G401 (cell line): ENCODE measurements around the gene OVOL2. TPM values are rescaled to one million over a fixed set of nuclear protein-coding genes. Genes with fewer than 3 reads are reported as not detected.
"Not testable (repeated sequence)": the region's sequence is repeated elsewhere in the genome, so short reads cannot be mapped to it uniquely, and the experiment has no call there.

Source experiments
- DNase-seq: peaks from one replicate; pipeline ENCODE4 v3.0.0-alpha.2; 2015; ENCODE audit warnings: low spot score
- in situ Hi-C: cut with HindIII; loops from 2 replicates; pipeline ENCODE4 v1.10.0; 2016; ENCODE audit warnings: low sequenced_read_pairs, mixed read lengths
- total RNA-seq: library from RNA; depleted of rRNA; stranded (reverse); fragments of >200 nt; shearing (Covaris generic); gene quantifications from 2 replicates; pipeline ENCODE4 v1.2.3, GENCODE V29; 2014; rRNA removed

Gene OVOL2
- not detected in 2 replicates for total RNA-seq

GRCh38 chr20:18057101-18057993, at the start of gene OVOL2:
OVOL2 (minus strand) TSS chr20:18057916; CDS start chr20:18057634, 282 bp downstream.
- in situ Hi-C loops, result no loop called here
- DNase-seq, result no peak

- DNase-seq, result no peak
- in situ Hi-C loops, result no loop called here
These were observed 45.8 kb upstream of the OVOL2 start for GRCh38 chr20:18103497-18103896.

- in situ Hi-C loops, result no loop called here
- DNase-seq, result no peak
These were observed 43.6 kb upstream of the OVOL2 start for GRCh38 chr20:18101125-18101810.

GRCh38 chr20:18100569-18100968, 42.9 kb upstream of the OVOL2 start:
- DNase-seq, in situ Hi-C loops: not testable (repeated sequence)

GRCh38 chr20:18094191-18094590, 36.5 kb upstream of the OVOL2 start:
- in situ Hi-C loops, result no loop called here
- no peak for DNase-seq

- DNase-seq, result no peak
- in situ Hi-C loops, result no loop called here
These were observed 35.7 kb upstream of the OVOL2 start for GRCh38 chr20:18093388-18093787.

GRCh38 chr20:18092890-18093289, 35.2 kb upstream of the OVOL2 start:
- in situ Hi-C loops, result no loop called here
- DNase-seq, result no peak

- in situ Hi-C loops, result no loop called here
- no peak for DNase-seq
These were observed 33.9 kb upstream of the OVOL2 start for GRCh38 chr20:18091623-18092022.

GRCh38 chr20:18090477-18090876, 32.8 kb upstream of the OVOL2 start:
- DNase-seq, result no peak
- in situ Hi-C loops, result no loop called here

- in situ Hi-C loops, result no loop called here
- DNase-seq, result no peak
These were observed 32.3 kb upstream of the OVOL2 start for GRCh38 chr20:18090044-18090443.

- in situ Hi-C loops, DNase-seq: not testable (repeated sequence)
These were observed 31.1 kb upstream of the OVOL2 start for GRCh38 chr20:18088841-18089240.

GRCh38 chr20:18088298-18088697, 30.6 kb upstream of the OVOL2 start:
- in situ Hi-C loops, DNase-seq: not testable (repeated sequence)

- in situ Hi-C loops, result no loop called here
- no peak for DNase-seq
These were observed 29.3 kb upstream of the OVOL2 start for GRCh38 chr20:18087054-18087453.

GRCh38 chr20:18080836-18081235, 23.1 kb upstream of the OVOL2 start:
- DNase-seq, in situ Hi-C loops: not testable (repeated sequence)

- DNase-seq, result no peak
- in situ Hi-C loops, result no loop called here
These were observed 22.1 kb upstream of the OVOL2 start for GRCh38 chr20:18079756-18080353.

- in situ Hi-C loops, result no loop called here
- DNase-seq, result no peak
These were observed 19.4 kb upstream of the OVOL2 start for GRCh38 chr20:18077157-18077556.

- DNase-seq, result no peak
- in situ Hi-C loops, result no loop called here
These were observed 14.8 kb upstream of the OVOL2 start for GRCh38 chr20:18072532-18072931.

- DNase-seq, result no peak
- in situ Hi-C loops, result no loop called here
These were observed 9.0 kb upstream of the OVOL2 start for GRCh38 chr20:18066421-18067333.

- no peak for DNase-seq
- in situ Hi-C loops, result no loop called here
These were observed 6.0 kb upstream of the OVOL2 start for GRCh38 chr20:18063676-18064075.
